H1 (cell line): Measurements from ENCODE around the gene WWC2. TPM values are rescaled to one million over a fixed set of nuclear protein-coding genes. Genes with fewer than 3 reads are reported as not detected.

Source experiments
- CTCF ChIA-PET: fragments of 300-600 bp; sonication (Branson Sonifier 250); formaldehyde crosslinking; loops from one replicate; lab custom pipeline; 2021; ENCODE audit not compliant: partially characterized antibody; lab: Charles Lee
- POLR2A ChIA-PET: fragments of 300-600 bp; sonication (Branson Sonifier 250); formaldehyde crosslinking; loops from one replicate; lab custom pipeline; 2021; ENCODE audit warnings: inconsistent platforms; ENCODE audit not compliant: partially characterized antibody; lab: Charles Lee
- DNase-seq, 2 experiments: peaks; one replicate each; pipeline versions ENCODE4 v3.0.0 to v3.0.0-alpha.2; 2010 to 2022; ENCODE audit warnings: low spot score in 2 of 2, low read depth in 1 of 2, mixed read lengths in 1 of 2
- FAIRE-seq: peaks from 2 replicates; lab custom pipeline; 2011; peaks lifted over from hg19 to GRCh38; lab: Jason Lieb, UNC
- H2AFZ ChIP-seq: 2 replicates; pipeline ENCODE4 v1.8.1; 2012; ENCODE audit warnings: low read length, inconsistent platforms
- H2AK5ac ChIP-seq: 2 replicates; pipeline ENCODE4 v1.6.1; 2013; ENCODE audit warnings: low read depth, low read length
- H2BK120ac ChIP-seq: replicated peaks from 2 replicates; pipeline ENCODE3; 2013; ENCODE audit warnings: low read depth, low read length, inconsistent platforms
- H2BK12ac ChIP-seq: 2 replicates; pipeline ENCODE4 v1.6.1; 2013; ENCODE audit warnings: low read depth, low read length
- H2BK15ac ChIP-seq: 2 replicates; pipeline ENCODE4 v1.6.1; 2013; ENCODE audit warnings: low read length
- H2BK20ac ChIP-seq: 2 replicates; pipeline ENCODE4 v1.6.1; 2013; ENCODE audit warnings: low read length
- H2BK5ac ChIP-seq: 2 replicates; pipeline ENCODE4 v1.6.1; 2013; ENCODE audit warnings: low read depth, low read length
- H3K14ac ChIP-seq: 2 replicates; pipeline ENCODE4 v1.6.1; 2013; ENCODE audit warnings: inconsistent platforms; ENCODE audit not compliant: insufficient read length
- H3K18ac ChIP-seq: 2 replicates; pipeline ENCODE4 v1.6.1; 2013; ENCODE audit warnings: low read length; ENCODE audit errors: extremely low read depth
- H3K23ac ChIP-seq: 2 replicates; pipeline ENCODE4 v1.6.1; 2013; ENCODE audit warnings: inconsistent platforms; ENCODE audit not compliant: insufficient read length
- H3K23me2 ChIP-seq: 2 replicates; pipeline ENCODE4 v1.6.1; 2013; ENCODE audit warnings: low read depth, low read length
- H3K27ac ChIP-seq: 2 replicates; pipeline ENCODE4 v1.6.1; 2011; ENCODE audit warnings: low read depth, low read length, inconsistent platforms
- H3K27me3 ChIP-seq, 4 experiments: replicated peaks in 1 of 4; 1 replicate in 1 of 4; 2 replicates in 3 of 4; pipeline versions ENCODE4 v1.6.1 to v1.8.1; 2011 to 2013; ENCODE audit warnings: low read length in 3 of 4, mild to moderate bottlenecking in 3 of 4, inconsistent platforms in 2 of 4, mixed read lengths in 2 of 4, moderate library complexity in 1 of 4; ENCODE audit not compliant: control insufficient read depth in 3 of 4, insufficient read depth in 3 of 4; ENCODE audit errors: extremely low read depth in 1 of 4
- H3K36me3 ChIP-seq, 4 experiments: 2 replicates each; pipeline versions ENCODE4 v1.6.1 to v1.8.1; 2011 to 2013; ENCODE audit warnings: mild to moderate bottlenecking in 4 of 4, low read length in 3 of 4, moderate library complexity in 2 of 4, control low read depth in 1 of 4, inconsistent platforms in 1 of 4; ENCODE audit not compliant: insufficient read depth in 4 of 4, control insufficient read depth in 2 of 4
- H3K4ac ChIP-seq: replicated peaks from 2 replicates; pipeline ENCODE3; 2013; ENCODE audit warnings: low read length, low read depth, mixed read lengths, inconsistent platforms; ENCODE audit not compliant: insufficient read length
- H3K4me1 ChIP-seq, 4 experiments: replicated peaks in 1 of 4; 1 replicate in 1 of 4; 2 replicates in 3 of 4; pipeline versions ENCODE4 v1.6.1 to v1.8.1; 2011 to 2013; ENCODE audit warnings: low read length in 3 of 4, inconsistent platforms in 2 of 4, mixed read lengths in 1 of 4; ENCODE audit not compliant: insufficient read depth in 4 of 4, control insufficient read depth in 3 of 4
- H3K4me2 ChIP-seq, 2 experiments: 2 replicates each; pipeline versions ENCODE4 v1.6.1 to v1.8.1; 2011 to 2013; ENCODE audit warnings: low read depth in 2 of 2, low read length in 2 of 2, control low read depth in 1 of 2, inconsistent platforms in 1 of 2, mild to moderate bottlenecking in 1 of 2; ENCODE audit not compliant: insufficient read depth in 1 of 2
- H3K4me3 ChIP-seq, 4 experiments: fragments of 200-600, 300-600 bp in 1 of 4; sonication (generic), shearing (Covaris generic), sonication (Bioruptor Twin) in 1 of 4; 2 replicates each; pipeline versions ENCODE4 v1.5.1 to v1.8.1; 2011 to 2016; ENCODE audit warnings: low read length in 4 of 4, low read depth in 3 of 4, control low read depth in 2 of 4, inconsistent platforms in 2 of 4, mild to moderate bottlenecking in 2 of 4, mixed read lengths in 1 of 4, moderate library complexity in 1 of 4; ENCODE audit not compliant: insufficient read depth in 2 of 4; ENCODE audit errors: extremely low read depth in 1 of 4
- H3K56ac ChIP-seq: replicated peaks from 2 replicates; pipeline ENCODE3; 2013; ENCODE audit warnings: low read depth, mild to moderate bottlenecking, mixed read lengths, low read length, inconsistent platforms; ENCODE audit not compliant: insufficient read length
- H3K79me1 ChIP-seq: 2 replicates; pipeline ENCODE4 v1.6.1; 2013; ENCODE audit warnings: low read depth, low read length, control low read depth
- H3K79me2 ChIP-seq, 2 experiments: 2 replicates each; pipeline versions ENCODE4 v1.6.1 to v1.8.1; 2012 to 2013; ENCODE audit warnings: low read length in 2 of 2, mild to moderate bottlenecking in 2 of 2, inconsistent platforms in 1 of 2; ENCODE audit not compliant: insufficient read depth in 2 of 2, control insufficient read depth in 1 of 2
- H3K9ac ChIP-seq, 4 experiments: replicated peaks in 1 of 4; 1 replicate in 1 of 4; 2 replicates in 3 of 4; pipeline versions ENCODE4 v1.6.1 to v1.8.1; 2011 to 2013; ENCODE audit warnings: low read depth in 3 of 4, low read length in 3 of 4, control low read depth in 2 of 4, mild to moderate bottlenecking in 2 of 4, moderate library complexity in 2 of 4, inconsistent platforms in 1 of 4; ENCODE audit errors: extremely low read depth in 1 of 4
- H3K9me3 ChIP-seq, 2 experiments: 2 replicates each; pipeline versions ENCODE4 v1.6.1 to v1.8.1; 2012 to 2013; ENCODE audit warnings: mild to moderate bottlenecking in 2 of 2, moderate library complexity in 2 of 2, control low read depth in 1 of 2, inconsistent platforms in 1 of 2, low read depth in 1 of 2, low read length in 1 of 2, mixed read lengths in 1 of 2; ENCODE audit not compliant: insufficient read depth in 2 of 2
- H4K20me1 ChIP-seq, 2 experiments: replicated peaks in 1 of 2; 2 replicates each; pipeline versions ENCODE3 to v1.8.1; 2011 to 2013; ENCODE audit warnings: inconsistent platforms in 2 of 2, low read length in 2 of 2, mild to moderate bottlenecking in 1 of 2; ENCODE audit not compliant: insufficient read depth in 2 of 2, control insufficient read depth in 1 of 2
- H4K5ac ChIP-seq: 2 replicates; pipeline ENCODE4 v1.6.1; 2013; ENCODE audit warnings: low read length, low read depth, mixed read lengths, inconsistent platforms; ENCODE audit not compliant: insufficient read length
- H4K8ac ChIP-seq: 2 replicates; pipeline ENCODE4 v1.8.0; 2013; ENCODE audit warnings: mild to moderate bottlenecking, moderate library complexity, low read length, inconsistent platforms; ENCODE audit not compliant: insufficient read depth; ENCODE audit errors: extremely low read depth
- H4K91ac ChIP-seq: replicated peaks from 2 replicates; pipeline ENCODE3; 2013; ENCODE audit warnings: low read length, mixed read lengths, inconsistent platforms; ENCODE audit not compliant: insufficient read length
- ASH2L ChIP-seq: fragments of 200-600, 300-600 bp; sonication (generic); IDR thresholded peaks from one replicate; pipeline ENCODE4 v1.7.1; 2017; ENCODE audit warnings: low read length
- POLR2A ChIP-seq, 2 experiments: IDR thresholded peaks; 1 replicate in 1 of 2; 2 replicates in 1 of 2; pipeline ENCODE4 v1.6.1; 2011; ENCODE audit warnings: low read depth in 2 of 2, low read length in 2 of 2, mild to moderate bottlenecking in 2 of 2; ENCODE audit errors: control extremely low read depth in 1 of 2
- POLR2AphosphoS5 ChIP-seq: IDR thresholded peaks from 2 replicates; pipeline ENCODE4 v1.6.1; 2011; ENCODE audit warnings: low read depth, low read length
- WGBS, 2 experiments: shearing (Covaris generic) in 1 of 2; methylation state at CpG; one replicate each; pipeline versions ENCODE4 v1.1.6 to v1.1.7; 2013 to 2015; ENCODE audit warnings: low lambda C conversion rate in 2 of 2, mixed read lengths in 2 of 2, inconsistent platforms in 1 of 2, low coverage in 1 of 2, missing lambda C conversion rate in 1 of 2; ENCODE audit not compliant: insufficient replicate concordance in 2 of 2, insufficient coverage in 1 of 2, insufficient read length in 1 of 2; ENCODE audit errors: extremely low coverage in 1 of 2, missing lambda C conversion rate in 1 of 2; 5-methylcytosine and 5-hydroxymethylcytosine counted together
- polyA plus RNA-seq, 7 experiments: library from polyadenylated mRNA; depleted of rRNA in 3 of 7; stranded (reverse) in 5 of 7; unstranded in 2 of 7; fragments of >200 nt in 5 of 7; fragments of 200-250 nt in 2 of 7; gene quantifications; 1 replicate in 5 of 7; 2 replicates in 1 of 7; 4 replicates in 1 of 7; pipeline versions ENCODE4 v1.2.1 to v1.2.3, GENCODE V29; 2011 to 2013; ENCODE audit warnings: missing spikeins in 2 of 7, mixed read lengths in 2 of 7
- total RNA-seq: library from RNA; stranded (reverse); fragmentation: NEBNext Ultra II Directional; extraction: Animal tissue kit (Norgen Biotek cat#: 25700); gene quantifications from 2 replicates; pipeline ENCODE4 v1.2.1, GENCODE V29; 2021

WWC2 gene
- total and polyA plus RNA-seq, 2 of the 8 experiments (the other 6 are each of a cell fraction or from before 2014, with no cell fraction given): 17.6 to 135 TPM

DNA sequence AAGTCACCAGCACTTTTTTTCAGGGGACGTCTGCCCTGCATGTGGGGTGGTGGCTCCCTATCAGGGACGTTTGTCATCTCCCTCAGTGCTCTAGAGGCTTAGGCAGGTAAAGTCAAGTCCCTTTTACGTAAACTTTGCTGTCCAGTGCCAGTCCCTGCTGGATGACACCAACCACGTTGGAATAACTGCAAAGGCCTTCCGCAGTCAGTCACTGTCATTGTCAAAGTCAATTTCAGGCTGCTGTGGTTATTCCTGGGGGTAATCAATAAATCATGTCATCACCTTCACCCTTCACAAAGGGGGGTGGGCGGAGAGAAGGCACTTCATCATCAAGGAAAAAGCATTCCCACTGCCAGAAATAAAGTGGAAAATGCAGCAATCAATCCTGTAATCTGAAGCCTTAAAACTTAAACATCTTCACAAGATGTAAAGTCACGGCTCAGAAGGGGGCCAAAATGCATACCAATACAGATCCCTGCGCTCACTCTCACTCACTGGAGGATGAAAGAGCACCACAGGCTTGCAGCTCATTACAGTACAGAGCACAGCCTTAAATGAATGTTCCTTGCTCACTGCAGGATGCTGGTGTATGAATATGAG is 164.8 kb downstream of the WWC2 start:
- no peak overlapping the region for H3K9ac ChIP-seq
- H3K79me2 ChIP-seq: no peaks in the 10 kb centered on the region
- H2BK5ac ChIP-seq: no peak overlapping the region
- no peak overlapping the region for H2AK5ac ChIP-seq
- H2BK12ac ChIP-seq: no peak overlapping the region
- TF ChIP-seq ASH2L (no peak), POLR2AphosphoS5 (peak; percentile 36; the same call in 1 of the 2 replicates), POLR2A (IDR thresholded peaks at IDR 0.05; ENCODE audit: control extremely low read depth in 1 of 2, low read depth in 2 of 2, low read length in 2 of 2) (peak in 1 of 2 experiments; percentile 37; a peak in 1 of 3 replicates)
- TF ChIP-seq, all 59 proteins: peak for 2
- Histone ChIP-seq H2BK20ac (no peak overlapping the region), H3K18ac (no peak overlapping the region), H4K5ac (no peak overlapping the region), H3K36me3 (peaks cover 10 to 65% (median 41%) of the 10 kb centered on the region in 4 experiments), H2AFZ (no peak overlapping the region), H3K23me2 (no peaks in the 10 kb centered on the region), H4K8ac (no peak overlapping the region), H3K14ac (no peak overlapping the region), H4K91ac (no peak overlapping the region), H3K27ac (no peak overlapping the region), H3K4me3 (no peak overlapping the region), H4K20me1 (peaks cover 0 to 2% of the 10 kb centered on the region in 2 experiments), H3K23ac (no peak overlapping the region), H3K4me1 (peaks cover 0 to 11% (median 2%) of the 10 kb centered on the region in 4 experiments; a peak in 3 of 7 replicates), H3K27me3 (no peaks in the 10 kb centered on the region), H3K4me2 (0 out of 4 replicates have a peak overlapping the region, but pooled peaks of 1 of the 2 experiments have one; percentile 22), H2BK15ac (no peak overlapping the region), H3K56ac (no peak overlapping the region), H3K4ac (no peak overlapping the region), H3K79me1 (no peaks in the 10 kb centered on the region; the same call in 1 of the 2 replicates), H3K9me3 (no peaks in the 10 kb centered on the region), H2BK120ac (no peak overlapping the region)
- WGBS, 2 experiments: 77% methylated on average over 8 of the region's 8 CpGs; no CpG with 5 or more reads in 1 of the 2 experiments
- peak; percentile 57 for FAIRE-seq
- ChIA-PET POLR2A (interaction anchor here (0.8 kb wide), 1 partner anchor 23 kb away, joined by 3 read pairs; no protein-coding TSS in a partner anchor), CTCF (interaction anchor here (1.3 to 7.5 kb wide), 12 partner anchors 8 to 251 kb away, joined by 3 to 113 read pairs (median 12); no protein-coding TSS in a partner anchor)
- no peak for DNase-seq
